ENCODE data around the gene GLTPD2.

Gene GLTPD2

DNA sequence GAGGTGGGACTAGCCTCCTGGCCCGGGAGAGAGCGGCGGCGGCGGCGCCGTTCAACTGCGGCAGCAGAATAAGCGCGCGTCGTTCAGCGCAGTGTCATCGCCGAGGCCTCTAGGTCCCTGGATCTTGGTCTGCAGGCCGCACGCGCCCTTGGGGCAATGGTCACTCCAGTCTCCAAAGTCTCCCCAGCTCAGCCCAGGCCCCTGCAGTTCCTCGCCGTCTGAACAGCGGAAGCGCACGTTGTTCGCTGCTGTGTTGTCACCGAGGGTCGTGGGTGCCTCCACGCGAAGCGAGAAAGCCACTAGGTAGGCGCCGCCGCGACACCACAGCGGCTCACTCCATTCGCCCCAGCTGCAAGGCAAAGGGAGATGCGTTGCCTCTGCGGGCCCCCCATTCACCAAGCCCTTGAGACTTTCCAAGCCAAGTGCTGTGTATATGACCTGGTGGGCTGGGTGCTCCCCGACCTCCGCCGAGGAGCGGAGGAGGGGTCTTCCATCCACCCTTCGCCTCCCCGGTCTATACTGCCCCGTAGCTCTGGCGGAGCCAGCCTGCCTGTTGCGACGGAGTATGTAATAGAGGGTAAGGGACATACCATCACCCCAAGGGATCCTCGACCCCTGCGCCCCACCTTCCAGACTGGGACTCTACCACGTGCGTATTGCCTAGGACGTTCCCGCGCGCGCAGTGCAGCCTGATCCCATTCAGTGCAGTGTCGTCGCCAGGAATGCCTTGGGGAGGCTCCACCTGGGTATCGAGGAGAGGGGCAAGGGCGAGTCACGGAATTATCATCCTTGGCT, 3.3 kb upstream of the GLTPD2 start:
- Histone ChIP-seq H3K4me3 (peak overlapping the region; percentile 66), H3K27ac (no peak overlapping the region)
- no peak for DNase-seq (ENCODE audit: low spot score)
- TF ChIP-seq, protein P1, sequence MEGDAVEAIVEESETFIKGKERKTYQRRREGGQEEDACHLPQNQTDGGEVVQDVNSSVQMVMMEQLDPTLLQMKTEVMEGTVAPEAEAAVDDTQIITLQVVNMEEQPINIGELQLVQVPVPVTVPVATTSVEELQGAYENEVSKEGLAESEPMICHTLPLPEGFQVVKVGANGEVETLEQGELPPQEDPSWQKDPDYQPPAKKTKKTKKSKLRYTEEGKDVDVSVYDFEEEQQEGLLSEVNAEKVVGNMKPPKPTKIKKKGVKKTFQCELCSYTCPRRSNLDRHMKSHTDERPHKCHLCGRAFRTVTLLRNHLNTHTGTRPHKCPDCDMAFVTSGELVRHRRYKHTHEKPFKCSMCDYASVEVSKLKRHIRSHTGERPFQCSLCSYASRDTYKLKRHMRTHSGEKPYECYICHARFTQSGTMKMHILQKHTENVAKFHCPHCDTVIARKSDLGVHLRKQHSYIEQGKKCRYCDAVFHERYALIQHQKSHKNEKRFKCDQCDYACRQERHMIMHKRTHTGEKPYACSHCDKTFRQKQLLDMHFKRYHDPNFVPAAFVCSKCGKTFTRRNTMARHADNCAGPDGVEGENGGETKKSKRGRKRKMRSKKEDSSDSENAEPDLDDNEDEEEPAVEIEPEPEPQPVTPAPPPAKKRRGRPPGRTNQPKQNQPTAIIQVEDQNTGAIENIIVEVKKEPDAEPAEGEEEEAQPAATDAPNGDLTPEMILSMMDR (IDR thresholded peaks at IDR 0.05) = no peak

DNA sequence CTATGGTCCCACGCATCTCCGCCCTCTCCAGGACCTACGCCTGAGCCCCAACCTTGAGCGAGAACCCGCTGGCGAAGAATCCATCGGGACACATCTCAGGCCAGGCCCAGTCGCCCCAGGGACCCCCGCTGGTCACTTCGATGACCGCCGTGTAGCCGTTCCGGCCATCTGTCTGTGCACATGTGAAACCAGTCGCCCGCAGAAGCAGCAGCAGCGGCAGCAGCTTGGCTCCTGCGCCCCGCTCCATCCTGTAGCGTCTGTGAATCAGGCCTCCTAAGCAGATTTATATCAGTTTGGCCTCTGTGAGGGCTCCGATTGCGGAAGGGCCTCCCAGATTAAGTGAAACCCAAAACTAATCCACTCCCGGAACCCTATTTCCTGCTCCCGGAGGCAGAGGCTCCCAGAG, 2.7 kb upstream of the GLTPD2 start, which contains the start of gene VMO1:
VMO1 (minus strand) TSS at position 259 of the 406 bp plus-strand sequence; CDS start at position 247, 12 bp downstream.
- TF ChIP-seq, protein P1 (IDR thresholded peaks at IDR 0.05) = no peak
- no peak for DNase-seq (ENCODE audit: low spot score)
- H3K27ac ChIP-seq = no peak within 1 kb of the TSS
- peak within 1 kb of the TSS; percentile 66 for H3K4me3 ChIP-seq

DNA sequence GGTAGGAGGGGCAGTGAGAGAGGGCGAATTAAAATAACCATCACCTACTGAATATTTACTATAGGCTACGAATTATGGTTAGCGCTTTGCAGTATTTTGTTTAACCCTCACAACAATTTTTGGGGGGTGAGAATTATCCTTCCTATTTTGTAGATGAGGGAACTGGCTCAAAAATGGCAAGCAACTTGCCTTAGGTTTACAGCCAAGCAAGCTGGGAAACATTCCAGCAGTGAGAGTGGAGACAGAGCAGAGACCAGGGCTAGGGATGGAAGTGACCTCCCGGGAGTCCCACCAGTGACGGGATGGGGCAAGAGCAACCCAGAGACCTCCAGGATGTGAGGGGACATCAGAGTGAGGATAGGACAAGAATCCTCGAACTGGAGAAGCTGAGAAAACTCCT, 2.2 kb upstream of the GLTPD2 start:
- Histone ChIP-seq H3K27ac (no peak overlapping the region), H3K4me3 (peak overlapping the region; percentile 66)
- DNase-seq (ENCODE audit: low spot score) = no peak
- TF ChIP-seq, protein P1 (IDR thresholded peaks at IDR 0.05) = no peak

DNA sequence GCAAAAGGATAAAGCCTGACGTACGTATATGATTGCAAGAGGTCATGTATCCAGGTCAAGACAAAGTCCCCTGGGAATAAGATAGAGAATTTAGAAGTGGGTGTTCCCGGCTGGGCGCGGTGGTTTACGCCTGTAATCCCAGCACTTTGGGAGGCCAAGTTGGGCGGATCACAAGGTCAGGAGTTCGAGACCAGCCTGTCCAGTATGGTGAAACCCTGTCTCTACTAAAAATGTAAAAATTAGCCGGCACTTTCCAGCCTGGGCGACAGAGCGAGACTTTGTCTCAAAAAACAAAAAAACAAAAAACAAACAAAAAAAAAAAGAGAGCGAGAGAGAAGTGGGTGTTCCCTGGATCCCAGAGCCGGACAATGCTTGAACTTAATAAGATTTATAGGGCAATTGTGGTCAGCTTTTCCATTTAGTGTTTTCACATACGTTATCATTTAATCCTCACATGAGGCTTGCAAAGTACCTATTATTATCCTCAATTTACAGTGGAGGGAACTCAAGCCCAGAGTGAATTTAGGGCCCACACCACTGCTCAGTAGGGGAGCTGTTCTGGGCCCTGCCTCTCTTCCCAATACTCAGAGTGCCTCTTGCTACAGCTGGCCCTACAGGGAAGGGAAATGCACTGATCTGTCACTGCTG, 481 bp upstream of the GLTPD2 start:
- no peak for DNase-seq (ENCODE audit: low spot score)
- peak overlapping the region; percentile 83 for H3K4me3 ChIP-seq
- no peak overlapping the region for H3K27ac ChIP-seq
- TF ChIP-seq, protein P1 (IDR thresholded peaks at IDR 0.05) = no peak

DNA sequence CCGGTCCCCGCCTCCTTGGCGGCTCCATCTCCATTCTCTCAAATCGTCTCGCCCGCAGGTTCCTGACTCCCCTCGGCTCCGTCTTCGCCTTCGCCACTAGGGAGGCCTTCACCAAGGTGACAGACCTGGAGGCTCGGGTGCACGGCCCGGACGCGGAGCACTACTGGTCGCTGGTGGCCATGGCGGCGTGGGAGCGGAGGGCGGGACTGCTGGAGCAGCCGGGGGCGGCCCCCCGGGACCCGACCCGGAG, 862 bp downstream of the GLTPD2 start:
- DNase-seq (ENCODE audit: low spot score) = no peak
- Histone ChIP-seq H3K4me3 (peak overlapping the region; percentile 83), H3K27ac (peak overlapping the region; percentile 90 to 96)
- TF ChIP-seq, protein P1 (IDR thresholded peaks at IDR 0.05) = no peak

DNA sequence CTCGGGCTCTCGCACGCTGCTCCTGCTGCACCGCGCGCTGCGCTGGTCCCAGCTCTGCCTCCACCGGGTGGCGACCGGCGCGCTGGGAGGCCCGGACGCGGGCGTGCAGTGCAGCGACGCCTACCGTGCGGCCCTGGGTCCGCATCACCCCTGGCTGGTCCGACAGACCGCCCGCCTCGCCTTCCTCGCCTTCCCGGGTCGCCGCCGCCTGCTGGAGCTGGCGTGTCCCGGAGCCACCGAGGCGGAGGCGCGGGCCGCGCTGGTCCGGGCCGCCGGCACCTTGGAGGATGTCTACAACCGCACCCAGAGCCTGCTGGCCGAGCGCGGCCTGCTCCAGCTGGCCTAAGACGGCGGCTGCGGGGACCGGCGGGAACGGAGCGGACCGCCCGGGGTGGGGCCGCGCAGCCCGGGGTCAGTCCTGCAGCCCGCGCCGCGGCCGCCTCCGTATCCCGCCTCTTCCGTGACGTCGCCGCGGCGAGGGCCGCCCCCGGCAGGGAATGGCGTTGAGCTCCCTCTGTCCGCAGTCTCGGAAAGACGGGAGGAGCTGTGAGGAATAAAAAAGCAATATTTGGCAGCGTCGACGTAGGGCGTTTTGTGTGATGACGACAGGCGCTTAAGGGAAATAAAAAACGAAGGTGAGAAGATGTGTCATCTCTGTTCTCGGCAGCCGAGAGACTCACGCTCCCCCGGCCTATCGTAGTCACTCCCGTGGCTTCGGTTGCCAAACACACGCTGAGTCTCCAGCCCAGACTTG, 1.4 kb downstream of the GLTPD2 start:
- Histone ChIP-seq H3K4me3 (peak overlapping the region; percentile 83), H3K27ac (peak overlapping the region; percentile 90 to 96)
- TF ChIP-seq, protein P1 (IDR thresholded peaks at IDR 0.05) = peak; percentile 62
- peak; percentile 89 for DNase-seq (ENCODE audit: low spot score)
